Neural cell (in vitro differentiated cells): ENCODE results near the gene CAMSAP2.

Source experiments
- EP300 ChIP-seq: fragments of 450-650 bp; conservative IDR thresholded peaks from 2 replicates; pipeline ENCODE4 v1.6.1; 2014; ENCODE audit warnings: antibody characterized with exemption, mild to moderate bottlenecking, moderate library complexity; ENCODE audit not compliant: poor library complexity, severe bottlenecking
- POLR2AphosphoS5 ChIP-seq: IDR thresholded peaks from 2 replicates; pipeline ENCODE4 v1.6.1; 2012
- RAD21 ChIP-seq: fragments of 450-650 bp; conservative IDR thresholded peaks from 2 replicates; pipeline ENCODE4 v1.6.1; 2014; ENCODE audit warnings: antibody characterized with exemption, mild to moderate bottlenecking, moderate library complexity
- TAF1 ChIP-seq: IDR thresholded peaks from 2 replicates; pipeline ENCODE4 v1.6.1; 2012; ENCODE audit warnings: low read depth
- TF ChIP-seq, protein P1 (sequence below): fragments of 450-650 bp; IDR thresholded peaks from 2 replicates; pipeline ENCODE4 v1.5.1; 2014; ENCODE audit warnings: antibody characterized with exemption, mild to moderate bottlenecking, moderate library complexity; ENCODE audit not compliant: poor library complexity, severe bottlenecking

- TF ChIP-seq, protein P1, sequence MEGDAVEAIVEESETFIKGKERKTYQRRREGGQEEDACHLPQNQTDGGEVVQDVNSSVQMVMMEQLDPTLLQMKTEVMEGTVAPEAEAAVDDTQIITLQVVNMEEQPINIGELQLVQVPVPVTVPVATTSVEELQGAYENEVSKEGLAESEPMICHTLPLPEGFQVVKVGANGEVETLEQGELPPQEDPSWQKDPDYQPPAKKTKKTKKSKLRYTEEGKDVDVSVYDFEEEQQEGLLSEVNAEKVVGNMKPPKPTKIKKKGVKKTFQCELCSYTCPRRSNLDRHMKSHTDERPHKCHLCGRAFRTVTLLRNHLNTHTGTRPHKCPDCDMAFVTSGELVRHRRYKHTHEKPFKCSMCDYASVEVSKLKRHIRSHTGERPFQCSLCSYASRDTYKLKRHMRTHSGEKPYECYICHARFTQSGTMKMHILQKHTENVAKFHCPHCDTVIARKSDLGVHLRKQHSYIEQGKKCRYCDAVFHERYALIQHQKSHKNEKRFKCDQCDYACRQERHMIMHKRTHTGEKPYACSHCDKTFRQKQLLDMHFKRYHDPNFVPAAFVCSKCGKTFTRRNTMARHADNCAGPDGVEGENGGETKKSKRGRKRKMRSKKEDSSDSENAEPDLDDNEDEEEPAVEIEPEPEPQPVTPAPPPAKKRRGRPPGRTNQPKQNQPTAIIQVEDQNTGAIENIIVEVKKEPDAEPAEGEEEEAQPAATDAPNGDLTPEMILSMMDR, result no peak
- TF ChIP-seq TAF1, result no peak
- no peak for TF ChIP-seq POLR2AphosphoS5
- TF ChIP-seq EP300, result no peak
- TF ChIP-seq RAD21, result no peak
Measured at GRCh38 chr1:200767321-200767720, 28.6 kb downstream of the CAMSAP2 start.
